PFSK-1 (cell line): ENCODE measurements around the gene LRRC36.

Source experiments
- FOXP2 ChIP-seq: optimal IDR thresholded peaks from 2 replicates; pipeline ENCODE3; 2011; ENCODE audit warnings: borderline replicate concordance, control low read depth, inconsistent platforms; ENCODE audit not compliant: insufficient read depth; ENCODE audit errors: extremely low read length, extremely low read depth
- POLR2AphosphoS5 ChIP-seq: IDR thresholded peaks from 2 replicates; pipeline ENCODE4 v1.6.1; 2012; ENCODE audit warnings: low read depth, mild to moderate bottlenecking, control low read depth, low read length, moderate library complexity
- SIN3A ChIP-seq: IDR thresholded peaks from 2 replicates; pipeline ENCODE4 v1.6.1; 2012; ENCODE audit warnings: mild to moderate bottlenecking, low read length, moderate library complexity, borderline replicate concordance; ENCODE audit not compliant: insufficient read depth
- TAF1 ChIP-seq: IDR thresholded peaks from 2 replicates; pipeline ENCODE4 v1.6.1; 2012; ENCODE audit warnings: low read length, control low read depth, borderline replicate concordance; ENCODE audit not compliant: insufficient read depth
- TF ChIP-seq, protein P1 (sequence below), 2 experiments: IDR thresholded peaks; 2 replicates each; pipeline versions ENCODE4 v1.6.1 to v1.8.0; 2011 to 2012; ENCODE audit warnings: low read depth in 2 of 2, low read length in 2 of 2, control low read depth in 1 of 2, inconsistent platforms in 1 of 2, mild to moderate bottlenecking in 1 of 2, moderate library complexity in 1 of 2; ENCODE audit not compliant: insufficient read depth in 1 of 2

Gene LRRC36

GRCh38 chr16:67411339-67411738, 84.7 kb downstream of the LRRC36 start:
- TF ChIP-seq SIN3A (no peak), POLR2AphosphoS5 (no peak), TAF1 (no peak), FOXP2 (no peak)
- TF ChIP-seq, protein P1, sequence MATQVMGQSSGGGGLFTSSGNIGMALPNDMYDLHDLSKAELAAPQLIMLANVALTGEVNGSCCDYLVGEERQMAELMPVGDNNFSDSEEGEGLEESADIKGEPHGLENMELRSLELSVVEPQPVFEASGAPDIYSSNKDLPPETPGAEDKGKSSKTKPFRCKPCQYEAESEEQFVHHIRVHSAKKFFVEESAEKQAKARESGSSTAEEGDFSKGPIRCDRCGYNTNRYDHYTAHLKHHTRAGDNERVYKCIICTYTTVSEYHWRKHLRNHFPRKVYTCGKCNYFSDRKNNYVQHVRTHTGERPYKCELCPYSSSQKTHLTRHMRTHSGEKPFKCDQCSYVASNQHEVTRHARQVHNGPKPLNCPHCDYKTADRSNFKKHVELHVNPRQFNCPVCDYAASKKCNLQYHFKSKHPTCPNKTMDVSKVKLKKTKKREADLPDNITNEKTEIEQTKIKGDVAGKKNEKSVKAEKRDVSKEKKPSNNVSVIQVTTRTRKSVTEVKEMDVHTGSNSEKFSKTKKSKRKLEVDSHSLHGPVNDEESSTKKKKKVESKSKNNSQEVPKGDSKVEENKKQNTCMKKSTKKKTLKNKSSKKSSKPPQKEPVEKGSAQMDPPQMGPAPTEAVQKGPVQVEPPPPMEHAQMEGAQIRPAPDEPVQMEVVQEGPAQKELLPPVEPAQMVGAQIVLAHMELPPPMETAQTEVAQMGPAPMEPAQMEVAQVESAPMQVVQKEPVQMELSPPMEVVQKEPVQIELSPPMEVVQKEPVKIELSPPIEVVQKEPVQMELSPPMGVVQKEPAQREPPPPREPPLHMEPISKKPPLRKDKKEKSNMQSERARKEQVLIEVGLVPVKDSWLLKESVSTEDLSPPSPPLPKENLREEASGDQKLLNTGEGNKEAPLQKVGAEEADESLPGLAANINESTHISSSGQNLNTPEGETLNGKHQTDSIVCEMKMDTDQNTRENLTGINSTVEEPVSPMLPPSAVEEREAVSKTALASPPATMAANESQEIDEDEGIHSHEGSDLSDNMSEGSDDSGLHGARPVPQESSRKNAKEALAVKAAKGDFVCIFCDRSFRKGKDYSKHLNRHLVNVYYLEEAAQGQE (IDR thresholded peaks at IDR 0.05; ENCODE audit: insufficient read depth in 1 of 2, low read depth in 2 of 2, low read length in 2 of 2), result no peak

GRCh38 chr16:67412294-67412693, 85.7 kb downstream of the LRRC36 start:
- no peak for TF ChIP-seq SIN3A
- TF ChIP-seq TAF1, result no peak
- no peak for TF ChIP-seq FOXP2
- TF ChIP-seq, protein P1 (IDR thresholded peaks at IDR 0.05; ENCODE audit: insufficient read depth in 1 of 2, low read depth in 2 of 2, low read length in 2 of 2), result no peak
- TF ChIP-seq POLR2AphosphoS5, result no peak

DNA sequence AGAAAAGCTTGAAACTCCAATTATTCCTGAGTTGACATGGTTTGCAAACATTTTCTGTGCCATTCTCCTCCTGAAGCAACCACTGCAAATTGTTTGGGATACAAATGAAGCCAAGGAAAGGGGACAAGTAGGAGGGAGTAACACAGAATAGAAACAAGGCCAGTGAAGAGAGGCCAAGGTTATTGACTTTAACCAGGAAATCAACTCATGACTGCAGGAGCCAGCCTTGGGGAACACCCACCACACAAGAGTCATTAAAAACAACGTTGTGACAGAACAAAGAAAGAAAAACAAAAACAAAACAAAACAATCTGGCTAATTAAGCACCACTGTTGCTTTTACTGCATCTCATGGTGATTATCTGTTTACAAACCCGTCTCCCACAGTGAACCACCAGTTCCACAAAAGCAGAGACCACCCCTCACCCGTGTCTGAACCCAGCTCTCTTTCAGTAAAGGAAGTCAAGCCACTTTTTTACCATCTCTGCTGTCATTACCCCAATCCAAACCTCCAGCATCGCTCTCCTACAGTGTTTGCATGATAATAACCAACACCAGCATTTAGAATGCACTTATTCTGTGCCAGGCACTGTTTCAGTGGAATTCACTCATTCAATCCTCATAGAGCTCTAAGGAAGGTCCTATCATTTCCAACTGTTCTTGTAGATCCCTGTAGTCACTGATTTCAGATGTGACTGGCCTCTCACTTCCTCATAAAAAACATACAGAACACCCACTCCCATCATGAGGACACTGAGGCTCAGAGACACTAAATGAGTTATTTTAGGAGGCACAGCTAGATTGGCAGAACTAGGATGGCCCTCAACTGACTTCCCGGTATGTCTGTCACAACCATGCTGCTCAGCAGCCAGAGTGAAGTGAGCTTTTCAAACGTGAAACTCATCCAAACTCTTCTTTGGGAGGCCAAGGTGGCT, 87.6 kb downstream of the LRRC36 start:
- TF ChIP-seq SIN3A (no peak), TAF1 (no peak), FOXP2 (no peak), POLR2AphosphoS5 (no peak)
- TF ChIP-seq, protein P1 (IDR thresholded peaks at IDR 0.05; ENCODE audit: insufficient read depth in 1 of 2, low read depth in 2 of 2, low read length in 2 of 2), result no peak

DNA sequence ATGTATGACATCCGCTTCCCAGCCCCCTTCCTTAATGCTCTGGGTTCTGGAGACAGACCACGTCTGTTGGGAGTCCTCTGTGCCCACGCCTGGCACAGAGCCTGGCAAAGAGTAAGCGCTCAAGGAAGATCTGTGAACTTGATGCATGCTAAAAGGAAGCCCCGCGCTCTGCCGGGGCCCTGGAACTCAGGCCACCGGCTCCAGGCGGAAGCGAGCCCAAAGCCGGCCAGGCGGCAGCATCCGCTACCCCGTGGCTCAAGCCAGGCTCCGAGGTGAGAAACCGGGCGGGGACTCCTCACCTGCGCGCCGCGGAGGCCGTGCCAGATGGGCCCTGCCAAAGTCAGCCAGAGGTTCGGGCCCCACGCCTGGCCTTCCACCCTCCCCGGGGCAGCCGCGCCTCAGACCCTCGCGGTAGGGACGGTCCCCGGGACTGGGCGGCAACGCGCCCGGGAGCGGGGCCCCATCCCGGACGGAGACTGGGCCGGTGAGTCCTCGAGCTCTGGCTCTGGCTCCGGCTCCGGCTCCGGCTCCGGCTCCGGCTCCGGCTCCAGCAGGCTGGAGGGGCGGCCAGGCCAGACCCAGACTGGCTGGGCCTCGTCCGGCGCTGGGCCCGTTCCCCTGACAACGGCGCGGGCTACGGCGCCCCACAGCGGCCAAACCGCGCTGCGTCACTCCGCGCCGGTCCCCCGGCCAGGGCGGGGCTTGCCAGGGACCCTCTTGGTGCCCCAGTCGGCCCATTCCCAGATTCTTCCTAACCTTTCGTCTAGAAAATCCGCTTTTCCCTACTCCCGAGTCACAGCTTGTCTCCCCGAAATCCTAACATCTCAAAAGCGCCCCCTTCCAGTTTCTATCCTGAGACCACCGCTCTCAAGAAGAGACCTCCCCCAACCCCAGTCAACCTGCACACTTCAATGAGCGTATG, 89.5 kb downstream of the LRRC36 start, which contains the start of gene ZDHHC1:
ZDHHC1 (minus strand) TSS at position 606 of the 922 bp plus-strand sequence. CDS start 8,702 bp downstream, outside the sequence.
- TF ChIP-seq POLR2AphosphoS5 (no peak), SIN3A (no peak), FOXP2 (no peak), TAF1 (no peak)
- TF ChIP-seq, protein P1 (IDR thresholded peaks at IDR 0.05; ENCODE audit: insufficient read depth in 1 of 2, low read depth in 2 of 2, low read length in 2 of 2), result no peak
